GM19238 (cell line): ENCODE data around the gene UHMK1.
"Not testable (repeated sequence)": the region's sequence is repeated elsewhere in the genome, so short reads cannot be mapped to it uniquely, and the experiment has no call there.

Experiments
- DNase-seq: peaks from one replicate; pipeline ENCODE4 v3.0.0; 2011; ENCODE audit warnings: low spot score; ENCODE audit not compliant: insufficient read length

Gene UHMK1

DNA sequence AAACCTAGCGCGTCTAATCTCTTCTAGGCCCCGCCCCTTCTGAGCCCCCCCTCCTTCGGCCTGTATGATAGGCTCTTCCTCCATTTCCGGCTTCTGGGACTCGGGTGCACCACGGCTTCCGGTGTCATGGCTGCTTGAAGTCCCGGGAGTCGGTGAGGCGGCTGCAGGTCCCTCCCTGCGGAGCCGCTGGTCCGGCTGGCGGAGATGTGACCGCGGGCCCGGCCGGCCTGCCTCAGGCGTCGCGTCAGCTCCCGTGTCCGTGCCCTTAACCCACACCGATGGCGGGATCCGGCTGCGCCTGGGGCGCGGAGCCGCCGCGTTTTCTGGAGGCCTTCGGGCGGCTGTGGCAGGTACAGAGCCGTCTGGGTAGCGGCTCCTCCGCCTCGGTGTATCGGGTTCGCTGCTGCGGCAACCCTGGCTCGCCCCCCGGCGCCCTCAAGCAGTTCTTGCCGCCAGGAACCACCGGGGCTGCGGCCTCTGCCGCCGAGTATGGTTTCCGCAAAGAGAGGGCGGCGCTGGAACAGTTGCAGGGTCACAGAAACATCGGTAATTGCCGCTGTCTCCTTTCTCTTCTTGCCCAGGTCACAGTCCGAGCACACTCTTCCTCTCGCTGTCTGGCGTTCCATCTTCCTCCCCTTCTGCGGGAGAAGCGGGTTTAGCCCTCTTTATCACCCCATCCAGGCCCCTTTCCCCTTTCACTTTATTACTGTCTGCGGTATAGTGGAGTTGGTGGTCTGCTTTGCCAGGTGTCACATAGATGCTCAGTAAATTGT, at the start of gene UHMK1:
Gene UHMK1, plus strand, starts transcription at position 96 of the 773 bp plus-strand sequence. Its CDS starts 183 bp downstream, at position 279.
- DNase-seq = peak; percentile 89

- DNase-seq = not testable (repeated sequence)
Measured at GRCh38 chr1:162454361-162454760, 43.3 kb upstream of the UHMK1 start.

DNA sequence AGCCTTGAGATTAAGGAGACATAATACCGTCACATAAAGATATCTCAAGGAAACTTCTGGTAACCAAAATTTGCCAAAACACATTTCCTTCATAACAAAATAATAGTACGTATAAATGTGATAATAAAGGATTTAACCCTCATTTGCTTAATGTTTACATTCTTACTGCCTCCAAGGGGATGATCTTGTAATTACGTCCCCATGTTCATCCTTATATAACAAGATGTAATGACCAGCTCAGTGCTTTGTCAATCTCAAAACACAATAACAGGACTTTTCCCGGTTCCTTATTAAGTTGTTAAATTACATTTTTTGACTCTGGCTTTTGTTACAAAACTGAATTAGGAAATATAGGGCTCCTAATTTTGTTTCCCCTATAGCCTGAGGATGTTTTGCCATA, 41.3 kb upstream of the UHMK1 start:
- no peak for DNase-seq

- DNase-seq = no peak
Measured at GRCh38 chr1:162458236-162458635, 39.4 kb upstream of the UHMK1 start.

DNA sequence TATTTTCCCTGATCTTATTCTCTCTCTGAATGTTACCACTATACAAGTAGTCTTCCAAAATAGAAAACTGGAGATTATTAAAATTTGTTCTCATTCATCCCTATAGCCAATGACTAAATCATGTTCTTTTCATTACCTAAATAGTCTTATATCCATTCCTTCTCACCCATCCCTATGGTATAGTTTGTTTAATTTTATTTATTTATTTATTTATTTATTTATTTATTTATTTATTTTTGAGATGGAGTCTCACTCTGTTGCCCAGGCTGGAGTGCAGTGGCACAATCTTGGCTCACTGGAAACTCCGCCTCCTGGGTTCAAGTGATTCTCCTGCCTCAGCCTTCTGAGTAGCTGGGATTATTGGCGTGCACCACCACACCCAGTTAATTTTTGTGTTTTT, 35.2 kb upstream of the UHMK1 start:
- not testable (repeated sequence) for DNase-seq

DNA sequence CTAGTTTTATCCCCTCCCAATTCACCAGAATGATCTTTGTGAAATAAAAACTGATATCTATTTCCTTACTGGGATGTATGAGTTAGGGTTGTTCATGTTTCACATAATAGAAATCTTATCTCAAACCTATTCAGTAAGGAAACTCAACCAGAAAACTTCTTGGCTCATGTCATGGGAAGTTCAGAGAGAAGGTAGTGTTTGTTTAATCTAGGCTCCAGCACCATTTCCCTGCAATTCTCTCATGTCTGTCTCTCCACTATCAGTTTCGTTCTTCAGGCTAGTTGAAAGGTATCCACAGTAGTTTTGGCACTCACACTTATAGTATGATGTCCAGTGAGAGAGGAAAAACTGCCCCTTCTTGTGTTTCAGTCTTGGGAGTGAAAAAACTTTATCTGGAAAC, 34.6 kb upstream of the UHMK1 start:
- no peak for DNase-seq

GRCh38 chr1:162466797-162467196, 30.8 kb upstream of the UHMK1 start:
- no peak for DNase-seq

GRCh38 chr1:162470216-162470615, 27.4 kb upstream of the UHMK1 start:
- no peak for DNase-seq

- no peak for DNase-seq
Measured at GRCh38 chr1:162471290-162471853, 26.2 kb upstream of the UHMK1 start.

DNA sequence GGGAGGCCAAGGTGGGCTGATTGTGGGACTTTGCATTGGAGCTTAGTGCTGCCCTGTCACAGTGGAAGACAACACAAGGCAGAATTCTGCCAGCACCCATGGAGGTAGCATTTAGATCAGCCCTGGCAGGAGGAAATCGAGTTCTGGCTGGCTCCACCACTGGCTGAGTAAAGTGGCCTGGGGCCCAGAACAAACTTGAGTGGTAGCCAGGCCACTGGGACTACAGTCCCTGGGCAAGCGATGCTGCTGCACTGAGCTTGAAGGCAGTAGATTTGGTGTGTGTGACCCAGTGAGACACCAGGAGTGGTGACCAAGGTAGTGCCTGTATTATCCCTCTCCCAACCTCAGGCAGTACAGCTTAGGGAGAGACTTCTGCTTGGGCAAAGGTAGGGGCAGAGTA, 22.5 kb upstream of the UHMK1 start:
- no peak for DNase-seq

DNA sequence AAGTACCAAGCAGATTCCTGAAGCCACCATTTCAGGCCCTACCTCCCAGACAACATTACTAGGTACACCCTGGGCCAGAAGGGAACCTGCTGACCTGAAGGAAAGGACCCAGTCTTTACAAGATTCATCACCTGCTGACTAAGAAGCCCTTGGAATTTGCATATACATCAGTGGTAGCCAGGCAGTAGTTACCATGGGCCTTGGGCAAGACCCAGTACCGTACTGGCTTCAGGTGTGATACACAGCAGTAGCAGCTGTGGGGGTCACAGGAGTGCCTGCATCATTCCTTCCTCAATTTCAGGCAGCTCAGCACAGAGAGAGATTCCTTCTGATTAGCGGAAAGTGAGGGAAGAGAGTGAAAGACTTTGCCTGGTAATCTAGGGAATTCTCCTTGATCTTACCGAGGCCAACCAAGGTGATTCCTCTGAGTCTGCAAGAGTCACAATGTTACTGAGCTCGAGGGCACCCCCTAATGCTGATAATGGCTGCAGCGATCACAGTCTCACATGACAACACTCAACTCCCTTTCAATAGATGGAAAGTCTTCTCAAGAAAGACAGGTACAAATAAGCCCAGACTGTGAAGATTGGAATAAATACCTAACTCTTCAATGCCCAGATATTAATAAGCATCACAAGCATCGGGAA, 22.0 kb upstream of the UHMK1 start:
- no peak for DNase-seq

- no peak for DNase-seq
Measured at GRCh38 chr1:162476620-162477019, 21.0 kb upstream of the UHMK1 start.

DNA sequence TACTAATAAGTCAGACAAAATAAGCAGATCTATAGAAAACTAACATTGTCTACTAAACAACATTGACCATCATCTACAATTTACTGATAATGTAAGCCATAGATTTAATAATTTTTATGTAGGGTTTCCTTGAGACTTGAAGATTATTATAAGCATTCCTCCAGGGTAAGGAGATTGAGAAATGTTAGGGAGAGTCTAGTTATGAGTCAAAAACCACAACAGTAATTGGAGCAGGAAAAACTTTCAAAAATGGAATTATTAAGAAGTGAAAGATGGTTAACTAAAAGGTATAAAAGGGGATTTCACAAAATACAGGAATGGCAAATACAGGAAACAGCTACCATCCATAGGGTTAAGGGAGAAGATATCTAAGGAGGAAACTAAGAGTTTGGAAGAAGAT, 12.4 kb upstream of the UHMK1 start:
- no peak for DNase-seq

DNA sequence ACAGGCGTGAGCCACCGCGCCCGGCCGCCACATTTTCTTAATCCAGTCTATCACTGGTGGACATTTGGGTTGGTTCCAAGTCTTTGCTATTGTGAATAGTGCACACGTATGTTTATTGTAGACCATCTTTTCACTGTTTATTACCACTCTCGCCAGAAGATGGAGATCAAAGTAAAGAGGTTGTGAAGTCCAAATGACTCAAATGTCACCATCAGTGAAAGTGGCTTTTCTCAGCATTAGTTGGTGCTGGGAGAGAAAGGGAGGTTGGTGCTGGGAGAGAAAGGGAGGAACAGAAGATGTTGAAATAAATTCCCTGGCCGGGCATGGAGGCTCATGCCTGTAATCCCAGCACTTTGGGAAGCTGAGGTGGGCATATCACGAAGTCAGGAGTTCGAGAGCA, 10.4 kb upstream of the UHMK1 start:
- DNase-seq = no peak

DNA sequence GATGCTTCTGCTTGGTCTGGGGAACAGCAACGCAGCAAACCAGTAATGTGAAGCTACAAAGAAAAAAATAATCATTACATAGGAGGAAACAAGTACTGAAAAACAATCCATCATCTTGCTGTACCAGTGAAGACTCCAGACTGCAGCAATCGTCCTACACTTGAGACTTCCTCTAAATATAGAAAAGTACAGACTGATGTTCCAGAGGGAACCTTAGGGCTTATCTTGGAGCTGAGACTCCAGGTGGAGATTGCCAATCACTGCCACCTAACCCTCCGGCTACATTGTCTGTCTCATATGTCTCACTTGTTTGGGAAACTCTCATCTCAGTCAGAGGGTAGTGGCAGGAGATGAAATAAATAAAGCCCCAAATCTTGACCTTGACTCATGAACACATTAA, 9.4 kb upstream of the UHMK1 start:
- no peak for DNase-seq

- not testable (repeated sequence) for DNase-seq
Measured at GRCh38 chr1:162495531-162496233, 1.9 kb upstream of the UHMK1 start.

DNA sequence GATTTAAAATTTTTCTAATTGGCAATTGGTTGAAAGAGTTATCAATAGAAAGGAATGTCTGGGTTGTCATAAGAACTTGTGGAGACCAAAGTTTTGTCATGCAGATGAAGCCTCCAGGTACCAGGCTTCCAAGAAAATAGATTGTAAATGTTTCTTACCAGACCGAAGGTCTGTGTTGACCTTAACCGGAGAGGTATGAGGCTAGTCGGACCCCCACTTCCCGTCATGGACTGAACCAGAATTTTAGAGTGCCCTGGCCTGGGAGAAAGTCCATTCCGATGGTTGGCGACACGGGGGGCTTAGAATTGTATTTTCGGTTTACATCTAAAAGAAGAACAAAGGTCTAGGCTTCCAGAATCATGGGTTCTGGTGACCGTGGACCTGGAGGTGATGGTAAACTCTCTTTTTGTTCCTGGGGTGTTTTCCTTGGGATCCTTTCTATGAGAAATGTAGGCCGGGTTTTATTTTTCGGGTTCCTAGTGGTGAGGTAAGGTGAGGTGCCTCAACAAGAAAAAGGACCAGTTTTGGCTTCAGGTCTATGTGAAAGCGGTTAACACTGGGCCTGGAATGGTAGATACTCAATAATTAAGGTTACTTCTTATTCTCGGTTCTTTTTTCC, 405 bp upstream of the UHMK1 start:
- no peak for DNase-seq

GRCh38 chr1:162498496-162498810, 835 bp downstream of the UHMK1 start:
- DNase-seq = peak; percentile 0

DNA sequence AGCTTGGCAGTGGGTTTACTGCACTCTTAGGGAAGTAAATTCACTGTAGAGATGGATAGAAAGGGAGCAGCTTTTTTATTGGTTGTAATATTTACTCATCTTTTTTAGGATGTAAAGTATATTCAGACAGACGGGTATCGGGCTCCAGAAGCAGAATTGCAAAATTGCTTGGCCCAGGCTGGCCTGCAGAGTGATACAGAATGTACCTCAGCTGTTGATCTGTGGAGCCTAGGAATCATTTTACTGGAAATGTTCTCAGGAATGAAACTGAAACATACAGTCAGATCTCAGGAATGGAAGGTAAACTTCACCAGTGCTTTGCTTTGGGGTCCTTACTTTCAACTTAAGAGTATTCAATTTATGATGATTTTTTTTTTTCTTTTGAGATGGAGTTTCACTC, 3.2 kb downstream of the UHMK1 start:
- DNase-seq = no peak

- DNase-seq = no peak
Measured at GRCh38 chr1:162502077-162502476, 4.5 kb downstream of the UHMK1 start.

- DNase-seq = no peak
Measured at GRCh38 chr1:162502928-162503327, 5.3 kb downstream of the UHMK1 start.

- DNase-seq = no peak
Measured at GRCh38 chr1:162527314-162527713, 29.7 kb downstream of the UHMK1 start.
